ENCODE results near the gene ZNF525. TPM values are rescaled to one million over a fixed set of nuclear protein-coding genes. Genes with fewer than 3 reads are reported as not detected.

The ZNF525 gene
- total and polyA plus RNA-seq, 9 of the 15 experiments (the other 6 are each of a cell fraction or from before 2014, with no cell fraction given), result 1.5 to 12.0 (median 6.7) TPM

DNA sequence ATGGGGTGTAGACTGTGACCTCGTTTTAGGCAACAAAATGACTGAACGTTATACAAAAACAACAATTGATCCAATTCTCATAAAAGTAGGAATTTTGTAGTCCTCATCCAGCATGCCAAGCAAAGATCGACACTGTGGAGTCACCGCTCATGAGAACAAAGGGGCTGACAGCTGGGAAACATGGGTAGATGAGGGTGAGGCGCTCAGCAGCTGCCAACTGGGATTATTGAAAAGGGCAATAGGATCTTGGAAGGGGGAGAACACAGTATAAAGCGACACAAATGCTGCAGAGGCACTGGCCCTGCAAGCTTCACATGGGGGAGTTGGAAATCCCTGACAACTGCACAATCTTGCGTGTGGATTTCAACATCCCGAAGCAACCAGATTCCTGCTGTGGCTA is 24.1 kb downstream of the ZNF525 start:
- CTCF ChIA-PET (ENCODE audit: low intra/inter-chr PET ratio), result interaction anchor here (0.5 kb wide), 1 partner anchor 56 kb away, joined by 3 read pairs; no protein-coding TSS in a partner anchor
- TF ChIP-seq, protein P1, sequence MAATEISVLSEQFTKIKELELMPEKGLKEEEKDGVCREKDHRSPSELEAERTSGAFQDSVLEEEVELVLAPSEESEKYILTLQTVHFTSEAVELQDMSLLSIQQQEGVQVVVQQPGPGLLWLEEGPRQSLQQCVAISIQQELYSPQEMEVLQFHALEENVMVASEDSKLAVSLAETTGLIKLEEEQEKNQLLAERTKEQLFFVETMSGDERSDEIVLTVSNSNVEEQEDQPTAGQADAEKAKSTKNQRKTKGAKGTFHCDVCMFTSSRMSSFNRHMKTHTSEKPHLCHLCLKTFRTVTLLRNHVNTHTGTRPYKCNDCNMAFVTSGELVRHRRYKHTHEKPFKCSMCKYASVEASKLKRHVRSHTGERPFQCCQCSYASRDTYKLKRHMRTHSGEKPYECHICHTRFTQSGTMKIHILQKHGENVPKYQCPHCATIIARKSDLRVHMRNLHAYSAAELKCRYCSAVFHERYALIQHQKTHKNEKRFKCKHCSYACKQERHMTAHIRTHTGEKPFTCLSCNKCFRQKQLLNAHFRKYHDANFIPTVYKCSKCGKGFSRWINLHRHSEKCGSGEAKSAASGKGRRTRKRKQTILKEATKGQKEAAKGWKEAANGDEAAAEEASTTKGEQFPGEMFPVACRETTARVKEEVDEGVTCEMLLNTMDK (IDR thresholded peaks at IDR 0.05; ENCODE audit: borderline replicate concordance, insufficient read depth, low read depth, low read length, poor library complexity, severe bottlenecking), result no peak
- TF ChIP-seq, protein P2, sequence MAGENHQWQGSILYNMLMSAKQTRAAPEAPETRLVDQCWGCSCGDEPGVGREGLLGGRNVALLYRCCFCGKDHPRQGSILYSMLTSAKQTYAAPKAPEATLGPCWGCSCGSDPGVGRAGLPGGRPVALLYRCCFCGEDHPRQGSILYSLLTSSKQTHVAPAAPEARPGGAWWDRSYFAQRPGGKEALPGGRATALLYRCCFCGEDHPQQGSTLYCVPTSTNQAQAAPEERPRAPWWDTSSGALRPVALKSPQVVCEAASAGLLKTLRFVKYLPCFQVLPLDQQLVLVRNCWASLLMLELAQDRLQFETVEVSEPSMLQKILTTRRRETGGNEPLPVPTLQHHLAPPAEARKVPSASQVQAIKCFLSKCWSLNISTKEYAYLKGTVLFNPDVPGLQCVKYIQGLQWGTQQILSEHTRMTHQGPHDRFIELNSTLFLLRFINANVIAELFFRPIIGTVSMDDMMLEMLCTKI (IDR thresholded peaks at IDR 0.05; ENCODE audit: partially characterized antibody), result no peak
- TF ChIP-seq CBX8 (IDR thresholded peaks at IDR 0.05; ENCODE audit: borderline replicate concordance, extremely low read depth, low read depth, low read length, poor library complexity, severe bottlenecking), result no peak
- no peak for TF ChIP-seq HMG20B (CRISPR knock-in tag; IDR thresholded peaks at IDR 0.05)
- no peak for TF ChIP-seq CXXC5 (CRISPR knock-in tag; IDR thresholded peaks at IDR 0.05)
- TF ChIP-seq NONO (IDR thresholded peaks at IDR 0.05; ENCODE audit: low read depth in 2 of 2, low read length in 1 of 2), result no peak
- no peak for TF ChIP-seq NEUROD1 (IDR thresholded peaks at IDR 0.05; ENCODE audit: borderline replicate concordance, low read depth, low read length, partially characterized antibody)
- no peak for TF ChIP-seq ZNF217 (CRISPR knock-in tag; IDR thresholded peaks at IDR 0.05)
- no peak for TF ChIP-seq NR4A1 (CRISPR knock-in tag; IDR thresholded peaks at IDR 0.05)
- TF ChIP-seq NR4A1 (tag; IDR thresholded peaks at IDR 0.05), result no peak
- TF ChIP-seq, protein P3, sequence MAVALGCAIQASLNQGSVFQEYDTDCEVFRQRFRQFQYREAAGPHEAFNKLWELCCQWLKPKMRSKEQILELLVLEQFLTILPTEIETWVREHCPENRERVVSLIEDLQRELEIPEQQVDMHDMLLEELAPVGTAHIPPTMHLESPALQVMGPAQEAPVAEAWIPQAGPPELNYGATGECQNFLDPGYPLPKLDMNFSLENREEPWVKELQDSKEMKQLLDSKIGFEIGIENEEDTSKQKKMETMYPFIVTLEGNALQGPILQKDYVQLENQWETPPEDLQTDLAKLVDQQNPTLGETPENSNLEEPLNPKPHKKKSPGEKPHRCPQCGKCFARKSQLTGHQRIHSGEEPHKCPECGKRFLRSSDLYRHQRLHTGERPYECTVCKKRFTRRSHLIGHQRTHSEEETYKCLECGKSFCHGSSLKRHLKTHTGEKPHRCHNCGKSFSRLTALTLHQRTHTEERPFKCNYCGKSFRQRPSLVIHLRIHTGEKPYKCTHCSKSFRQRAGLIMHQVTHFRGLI (CRISPR knock-in tag; IDR thresholded peaks at IDR 0.05), result no peak

More for the DNA sequence above, 24.1 kb downstream of the ZNF525 start:
- FAIRE-seq, result no peak
- intact Hi-C loops (cut with micrococcal nuclease) (no loop called here), in situ Hi-C loops (cut with MboI) (no loop called here)
- Histone ChIP-seq H2AFZ (ENCODE audit: low read depth, low read length) (no peak overlapping the region; the same call in 1 of the 2 replicates), H3K4me3 (no peak overlapping the region), H3K9me3 (replicated peaks; ENCODE audit: control insufficient read depth, insufficient read depth, low read depth, low read length) (peaks cover 4% of the 10 kb centered on the region), H3K4me1 (replicated peaks in 1 of 2; ENCODE audit: control insufficient read depth in 2 of 2, insufficient read depth in 2 of 2, low read length in 2 of 2) (peaks cover 2 to 3% of the 10 kb centered on the region in 2 experiments; a peak in 4 of 5 replicates), H4K20me1 (replicated peaks; ENCODE audit: control insufficient read depth, insufficient read depth, low read length) (no peaks in the 10 kb centered on the region), H3K27ac (ENCODE audit: extremely low read depth, low read depth, low read length) (no peak overlapping the region), H3K36me3 (ENCODE audit: control insufficient read depth, insufficient read depth, low read length) (no peaks in the 10 kb centered on the region), H3K79me2 (ENCODE audit: control insufficient read depth, insufficient read depth, low read length) (no peaks in the 10 kb centered on the region), H3K27me3 (ENCODE audit: control insufficient read depth in 2 of 2, insufficient read depth in 2 of 2, low read length in 2 of 2) (no peaks in the 10 kb centered on the region), H3K9ac (ENCODE audit: insufficient read depth in 1 of 2, low read depth in 2 of 2, low read length in 2 of 2) (no peak overlapping the region), H3K9me1 (ENCODE audit: control insufficient read depth, insufficient read depth, low read length) (no peaks in the 10 kb centered on the region), H3K4me2 (ENCODE audit: insufficient read depth, low read length) (no peak overlapping the region)
- 44% methylated on average over 8 of the region's 8 CpGs for WGBS (ENCODE audit: insufficient coverage, low coverage, missing lambda C conversion rate)
- no TSS peak for BruUV-seq (replicated peaks)
- DNase-seq (ENCODE audit: extremely low read depth in 1 of 4, low spot score in 3 of 4), result no peak
- POLR2A ChIA-PET, result interaction anchor here (0.8 kb wide), 1 partner anchor 134 kb away, joined by 3 read pairs; no protein-coding TSS in a partner anchor
- ATAC-seq, result no peak

Data from K562 (cell line).